GM21786 (cell line): ENCODE results near the gene HDAC4.

ENCODE experiments used
- ATAC-seq: cut with Tn5 transposase; IDR thresholded peaks from one replicate; pipeline ENCODE4 v1.9.1; 2021; ENCODE audit not compliant: unreplicated experiment

Gene HDAC4

DNA sequence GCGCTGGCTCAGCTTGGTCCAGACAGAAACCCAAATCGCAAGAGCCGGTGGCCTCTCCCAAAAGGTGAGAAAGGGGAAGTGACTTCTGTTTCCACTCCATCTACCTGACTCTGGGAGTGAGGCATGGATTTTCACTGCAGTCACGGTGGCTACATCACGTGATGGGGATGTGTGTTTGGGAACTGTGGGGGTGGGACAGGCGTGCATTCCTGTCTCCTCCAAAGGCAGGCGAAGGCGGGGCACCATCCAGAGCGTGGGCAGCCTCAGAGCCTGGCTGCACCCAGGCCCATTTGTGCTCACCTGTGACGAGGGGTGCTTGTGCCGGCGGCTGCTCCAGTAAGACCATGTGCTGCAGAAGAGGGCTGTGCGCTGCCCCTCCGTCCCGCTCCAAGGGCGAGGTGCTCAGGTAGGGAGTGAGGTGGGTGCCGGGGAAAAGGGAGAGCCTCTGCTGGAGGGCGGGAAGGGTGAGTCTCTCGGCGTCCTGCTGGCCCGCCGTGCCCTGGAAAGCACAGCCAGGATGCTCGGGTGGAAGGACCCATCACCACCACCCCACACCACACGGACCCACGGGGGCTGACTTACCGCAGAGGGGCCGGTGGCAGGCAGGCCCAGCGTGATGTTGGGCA, 266.8 kb downstream of the HDAC4 start:
- ATAC-seq = no peak

DNA sequence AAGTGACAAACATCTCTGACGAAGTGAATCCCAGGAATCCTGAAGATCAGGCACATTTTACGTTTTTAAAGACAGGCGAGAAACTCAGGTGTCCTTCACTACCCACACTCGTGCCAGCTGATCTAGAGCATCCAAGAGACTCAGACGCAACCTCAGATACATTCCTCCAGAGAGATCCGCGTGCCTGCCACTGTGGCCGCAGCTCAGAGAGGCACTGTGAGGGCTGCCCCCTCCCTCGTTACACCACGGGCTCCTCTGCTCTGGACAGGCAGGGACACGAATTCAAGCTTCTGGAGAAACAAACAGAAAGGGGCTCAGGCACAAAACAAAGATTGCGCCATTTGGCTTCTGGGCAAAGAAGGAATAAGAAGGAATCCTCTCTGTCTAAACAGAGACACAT, 268.0 kb downstream of the HDAC4 start:
- no peak for ATAC-seq

DNA sequence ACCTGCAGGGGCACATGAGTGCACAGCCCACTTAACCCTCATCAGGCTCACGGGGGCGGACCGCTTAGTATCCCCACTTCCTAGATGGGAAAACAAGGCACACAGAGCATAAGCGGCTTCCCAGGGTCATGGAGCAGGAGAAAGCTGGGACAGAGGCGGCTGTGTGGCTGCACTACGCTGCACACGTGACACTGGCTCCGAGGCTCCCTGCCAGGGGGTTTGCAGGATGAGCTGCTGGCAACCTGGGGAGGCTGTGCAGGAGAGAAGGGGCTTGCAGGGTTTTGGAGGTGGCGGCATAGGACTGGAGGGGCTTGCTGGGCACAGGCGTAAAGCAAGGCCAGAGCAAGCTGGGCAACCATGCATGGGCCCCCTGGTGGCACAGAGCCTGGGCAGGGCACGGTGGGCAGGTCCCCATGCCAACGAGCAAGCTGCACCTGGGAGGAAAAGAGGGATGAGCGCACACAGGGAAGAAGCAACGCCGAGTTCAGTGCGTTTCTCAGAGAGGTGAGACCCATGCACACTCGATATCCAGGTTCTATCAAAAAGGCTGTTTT, 268.6 kb downstream of the HDAC4 start:
- ATAC-seq = no peak

DNA sequence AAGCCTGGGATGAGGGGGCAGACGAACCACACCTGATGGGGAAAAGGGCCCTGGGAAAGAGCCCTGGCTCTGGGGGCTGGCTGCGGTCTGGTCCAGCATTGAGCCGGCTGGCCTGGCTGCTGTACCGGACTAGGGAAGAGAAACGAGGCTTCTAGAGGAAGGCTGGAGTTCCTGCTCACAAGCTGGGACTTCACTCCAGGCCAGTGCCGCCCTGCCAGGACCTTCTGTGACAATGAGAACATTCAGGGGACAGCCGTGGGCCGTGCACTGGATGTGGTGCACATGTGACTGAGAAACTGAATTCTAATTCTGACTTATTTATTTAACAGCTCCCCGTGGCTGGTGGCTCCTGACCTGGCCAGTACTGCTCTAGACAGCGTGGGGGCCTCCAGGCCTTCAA, 269.3 kb downstream of the HDAC4 start:
- no peak for ATAC-seq

DNA sequence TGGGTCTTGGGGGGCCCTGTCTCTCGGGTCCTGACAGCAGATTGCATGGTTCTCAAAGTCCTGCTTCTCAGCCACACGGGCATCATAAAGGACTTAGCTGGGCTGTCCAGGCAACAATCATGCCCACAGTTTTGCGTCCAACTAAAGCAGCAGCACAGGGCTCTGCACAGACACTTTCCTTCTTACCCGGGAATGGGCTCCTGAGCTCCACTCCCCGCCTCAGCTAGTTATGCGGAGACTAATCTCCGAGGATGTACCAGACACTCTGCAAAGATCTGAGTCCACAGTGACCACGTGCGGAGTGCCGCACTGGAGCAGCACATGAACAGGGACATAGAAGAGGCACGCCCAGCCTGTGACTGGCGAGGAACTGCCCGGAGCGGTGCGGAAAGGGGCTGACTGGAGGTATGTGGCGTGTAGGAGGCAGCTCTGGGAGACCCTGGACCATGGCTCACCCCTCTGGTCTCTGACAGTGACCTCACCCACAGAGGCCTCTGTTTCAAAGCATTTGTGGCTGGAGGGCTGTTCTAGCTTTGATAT, 270.0 kb downstream of the HDAC4 start:
- no peak for ATAC-seq

DNA sequence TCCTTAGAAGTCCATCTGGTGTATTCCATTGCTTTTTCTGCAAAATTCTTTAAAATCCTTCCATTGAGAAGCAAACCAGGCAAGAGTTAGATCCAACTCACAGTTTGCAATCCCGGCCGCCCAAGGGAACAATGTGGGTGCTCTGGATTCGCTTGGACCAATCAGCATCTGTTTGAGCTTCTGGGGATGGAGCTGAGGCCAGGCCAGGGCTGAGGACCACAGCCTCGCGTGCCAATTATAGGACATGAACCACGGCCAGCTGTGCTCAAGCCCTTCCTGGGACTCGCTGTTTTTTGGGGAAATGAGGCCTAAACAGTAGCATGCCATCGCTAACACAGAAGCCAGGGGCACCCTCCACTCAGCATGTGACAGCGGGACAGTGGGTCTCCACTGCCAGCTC, 270.8 kb downstream of the HDAC4 start:
- no peak for ATAC-seq

DNA sequence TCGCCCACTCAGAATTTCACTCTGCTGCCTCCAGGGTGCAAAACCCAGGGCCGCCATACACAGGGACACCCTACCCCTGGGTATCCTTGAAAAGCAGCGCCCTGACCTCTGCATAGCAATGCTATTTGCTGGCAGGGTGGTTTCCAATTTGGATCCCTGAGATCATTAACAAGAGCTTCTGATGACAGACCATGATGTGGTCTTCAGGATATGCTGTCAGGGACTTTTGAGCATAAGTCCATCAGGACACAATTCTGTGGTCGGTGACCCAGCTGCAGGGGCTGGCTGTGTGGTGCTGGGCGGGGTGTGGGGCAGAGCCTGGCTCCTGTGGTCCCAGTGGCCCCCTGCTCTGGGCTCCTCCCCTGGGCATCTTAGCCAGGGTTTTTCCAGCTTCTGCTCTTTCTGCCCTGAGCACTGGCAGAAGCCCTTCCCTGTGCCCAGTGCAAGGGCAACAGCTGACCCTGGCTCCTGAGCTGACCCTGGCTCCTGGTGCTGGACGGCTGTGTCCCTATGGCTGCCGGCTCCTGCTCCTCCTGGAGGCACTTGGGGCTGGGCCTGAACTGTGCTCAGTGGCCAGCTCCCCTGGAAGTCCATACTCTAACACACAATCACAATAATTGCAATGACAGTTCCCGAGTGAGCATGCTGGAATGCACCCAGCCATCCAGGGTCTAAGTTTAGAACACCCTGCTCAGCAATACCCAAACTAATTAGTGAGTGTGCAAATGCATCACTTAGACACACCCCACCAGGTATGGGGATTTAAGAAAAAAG, 271.5 kb downstream of the HDAC4 start:
- ATAC-seq = no peak

DNA sequence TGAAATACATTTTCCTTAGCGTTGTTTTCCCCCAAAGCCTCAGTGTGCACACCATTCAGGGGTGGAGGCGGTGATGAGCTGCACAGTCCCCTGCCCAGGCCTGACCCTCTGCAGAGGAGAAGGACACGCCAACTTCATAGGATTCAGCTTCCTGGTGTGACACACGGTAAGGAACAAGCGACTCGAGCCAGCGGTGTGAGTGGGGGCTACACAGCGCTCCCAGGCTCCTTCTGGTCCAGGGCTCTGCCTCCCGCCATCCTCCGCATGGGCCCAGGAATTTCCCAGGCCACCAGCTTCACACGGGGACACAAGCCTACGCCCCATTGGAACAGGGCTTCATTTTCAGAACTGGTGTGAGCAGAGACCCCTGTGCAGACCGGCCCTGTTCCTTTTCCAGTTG, 272.1 kb downstream of the HDAC4 start:
- ATAC-seq = no peak

DNA sequence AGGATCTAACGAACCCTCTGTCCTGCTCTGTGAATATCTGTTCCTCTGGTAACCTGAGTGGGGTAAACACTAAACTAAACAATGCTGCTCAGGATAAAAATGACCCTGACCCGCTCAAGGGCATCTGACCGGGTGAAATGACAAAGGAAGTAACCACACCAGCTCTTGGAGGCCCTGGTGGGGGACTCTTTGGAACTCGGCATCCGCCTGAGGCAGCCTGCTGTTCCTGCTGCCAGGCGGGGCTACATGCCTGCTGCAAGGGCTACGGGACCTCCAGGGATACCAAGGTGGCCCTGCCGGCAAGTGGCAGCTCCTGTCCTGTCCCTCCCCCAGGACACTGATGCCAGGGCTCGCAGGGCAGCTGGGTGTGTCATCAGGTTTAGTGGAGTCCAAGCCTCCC, 273.3 kb downstream of the HDAC4 start:
- no peak for ATAC-seq

DNA sequence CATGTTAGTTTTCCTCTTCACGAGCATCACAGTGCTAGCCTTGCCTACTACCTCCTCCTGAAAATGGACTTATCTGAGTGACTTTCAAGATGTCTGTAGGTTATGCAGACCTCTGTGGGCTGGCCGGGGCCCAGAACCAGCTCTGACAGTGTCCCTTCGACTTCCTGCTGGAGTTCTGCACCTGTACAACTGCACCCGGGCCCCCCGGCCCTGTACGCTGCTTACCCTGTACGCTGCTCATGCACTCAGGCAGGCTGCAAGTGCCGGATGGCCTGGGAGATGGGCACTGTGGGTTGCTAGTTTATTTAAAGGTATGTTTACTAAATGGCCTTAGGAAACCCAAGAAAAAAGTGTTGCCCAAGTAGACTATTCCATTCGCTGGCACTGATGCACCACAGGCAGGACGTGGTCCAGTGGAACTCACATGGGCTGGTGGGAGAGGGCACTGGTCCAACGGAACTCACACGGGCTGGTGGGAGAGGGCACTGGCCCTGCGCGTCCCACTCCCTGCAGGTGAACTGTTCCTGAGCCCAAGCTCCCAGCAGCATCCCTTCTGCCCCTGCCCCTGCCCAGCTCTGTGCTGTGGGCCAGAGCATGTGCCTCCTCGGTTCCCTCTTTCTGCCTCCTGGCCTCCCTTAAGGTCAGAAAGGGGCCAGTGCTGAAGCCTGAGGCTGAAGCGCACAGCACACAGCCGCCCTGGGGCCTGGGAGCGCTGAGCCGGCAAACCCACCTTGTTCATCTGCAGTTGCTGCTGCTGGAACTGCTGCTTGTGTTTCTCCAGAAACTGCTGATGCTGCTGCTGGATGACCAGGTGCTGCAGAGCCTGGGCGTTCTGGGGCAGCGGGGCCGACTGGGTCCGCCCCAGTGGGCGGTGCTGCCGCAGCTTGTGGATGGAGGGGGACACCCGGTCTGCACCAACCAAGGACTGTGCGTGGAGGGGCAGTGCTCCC, 274.8 kb downstream of the HDAC4 start:
- ATAC-seq = no peak

DNA sequence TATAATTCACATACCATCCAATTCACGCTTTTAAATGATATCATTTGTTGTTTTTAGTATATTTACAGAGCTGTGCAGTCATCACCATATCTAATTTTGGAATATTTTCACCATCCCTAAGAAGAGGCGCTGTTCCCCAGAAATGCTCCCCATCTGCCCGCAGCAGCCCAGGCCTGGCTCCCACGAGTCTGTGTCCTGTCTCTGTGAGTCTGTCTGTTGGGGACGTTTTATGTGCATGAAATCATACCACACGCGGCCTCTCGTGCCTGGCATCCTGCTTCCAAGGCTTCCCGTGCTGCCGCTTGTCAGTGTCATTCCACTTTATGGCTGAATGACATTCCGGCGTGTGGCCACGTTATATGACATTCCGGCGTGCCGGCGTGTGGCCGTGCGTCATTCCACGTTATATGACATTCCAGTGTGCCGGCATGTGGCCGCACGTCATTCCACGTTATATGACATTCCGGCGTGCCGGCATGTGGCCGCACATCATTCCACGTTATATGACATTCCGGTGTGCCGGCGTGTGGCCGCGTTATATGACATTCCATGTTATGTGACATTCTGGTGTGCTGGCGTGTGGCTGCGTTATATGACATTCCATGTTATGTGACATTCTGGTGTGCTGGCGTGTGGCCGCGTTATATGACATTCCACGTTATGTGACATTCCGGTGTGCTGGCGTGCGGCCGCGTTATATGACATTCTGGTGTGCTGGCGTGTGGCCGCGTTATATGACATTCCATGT, 276.5 kb downstream of the HDAC4 start:
- ATAC-seq = no peak

DNA sequence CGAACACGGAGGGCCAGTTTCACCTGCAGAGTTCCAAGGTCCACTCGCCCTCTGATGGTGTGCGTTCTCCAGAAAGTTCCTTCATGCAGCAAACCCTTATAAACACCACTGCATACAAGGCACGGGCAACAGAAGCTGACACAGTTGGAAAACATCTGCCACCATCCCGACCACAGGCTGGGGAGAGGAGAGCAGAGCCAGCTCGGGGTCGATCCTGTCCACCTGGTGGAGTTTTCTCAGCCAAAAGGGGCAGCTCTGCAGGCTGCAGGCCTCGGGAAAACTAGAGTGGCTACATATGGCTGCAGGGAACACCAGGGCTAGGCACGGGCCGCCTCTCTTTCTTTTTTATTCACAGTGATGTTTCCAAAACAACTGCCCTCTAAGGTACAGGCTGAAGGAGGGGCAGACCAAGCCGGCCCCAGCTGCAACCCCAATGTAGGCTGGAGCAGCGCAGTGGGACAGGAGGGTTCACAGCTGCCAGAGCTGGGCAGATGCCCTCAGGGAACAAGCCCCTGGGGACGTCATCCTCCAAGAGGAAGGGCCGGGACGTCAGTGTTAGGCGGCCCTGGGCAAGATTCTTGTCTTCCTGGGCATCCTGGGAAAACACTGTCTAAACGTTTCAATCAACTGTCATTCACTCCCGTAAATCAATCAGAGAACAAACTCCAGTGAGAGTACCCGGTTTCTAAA, 278.3 kb downstream of the HDAC4 start:
- ATAC-seq = no peak

DNA sequence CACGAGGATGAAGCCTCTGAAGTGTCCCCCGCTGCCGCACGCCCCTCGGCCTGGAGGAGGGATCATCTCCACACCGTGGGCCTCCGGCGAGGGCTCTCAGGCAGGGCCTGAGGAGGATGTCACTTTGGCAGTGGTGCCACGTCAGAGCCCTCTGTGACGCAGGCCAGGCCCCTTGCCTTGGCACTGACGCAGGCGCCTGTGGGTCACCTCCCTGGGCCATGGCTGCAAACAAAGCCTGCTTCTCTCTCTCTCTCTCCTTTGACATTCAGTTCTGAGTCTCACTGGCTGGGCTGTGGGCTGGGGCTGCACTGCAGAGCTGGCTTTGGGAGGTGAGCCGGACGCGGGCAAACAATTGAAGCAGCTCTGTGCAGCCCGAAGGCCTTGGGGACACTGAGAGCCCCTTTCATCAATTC, 279.2 kb downstream of the HDAC4 start:
- no peak for ATAC-seq

DNA sequence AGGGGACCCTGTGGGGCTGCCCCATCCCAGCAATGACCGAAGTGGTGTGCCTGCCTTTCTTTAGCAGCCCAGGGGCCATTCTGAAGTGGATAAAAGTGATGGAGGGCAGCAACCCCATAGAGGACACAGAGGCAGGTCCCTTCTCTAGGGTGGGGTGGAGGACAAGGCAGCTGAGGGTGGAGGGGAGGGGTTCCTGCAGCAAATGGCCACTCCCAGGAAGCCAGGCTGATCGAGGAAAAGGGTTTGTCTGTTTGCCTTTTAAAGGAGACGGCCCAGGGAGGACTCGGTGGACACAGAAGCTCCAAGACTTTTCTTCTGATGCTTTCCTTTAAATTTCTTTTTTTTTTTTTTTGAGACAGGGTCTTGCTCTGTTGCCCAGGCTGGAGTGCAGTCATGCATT, 280.2 kb downstream of the HDAC4 start:
- ATAC-seq = no peak

DNA sequence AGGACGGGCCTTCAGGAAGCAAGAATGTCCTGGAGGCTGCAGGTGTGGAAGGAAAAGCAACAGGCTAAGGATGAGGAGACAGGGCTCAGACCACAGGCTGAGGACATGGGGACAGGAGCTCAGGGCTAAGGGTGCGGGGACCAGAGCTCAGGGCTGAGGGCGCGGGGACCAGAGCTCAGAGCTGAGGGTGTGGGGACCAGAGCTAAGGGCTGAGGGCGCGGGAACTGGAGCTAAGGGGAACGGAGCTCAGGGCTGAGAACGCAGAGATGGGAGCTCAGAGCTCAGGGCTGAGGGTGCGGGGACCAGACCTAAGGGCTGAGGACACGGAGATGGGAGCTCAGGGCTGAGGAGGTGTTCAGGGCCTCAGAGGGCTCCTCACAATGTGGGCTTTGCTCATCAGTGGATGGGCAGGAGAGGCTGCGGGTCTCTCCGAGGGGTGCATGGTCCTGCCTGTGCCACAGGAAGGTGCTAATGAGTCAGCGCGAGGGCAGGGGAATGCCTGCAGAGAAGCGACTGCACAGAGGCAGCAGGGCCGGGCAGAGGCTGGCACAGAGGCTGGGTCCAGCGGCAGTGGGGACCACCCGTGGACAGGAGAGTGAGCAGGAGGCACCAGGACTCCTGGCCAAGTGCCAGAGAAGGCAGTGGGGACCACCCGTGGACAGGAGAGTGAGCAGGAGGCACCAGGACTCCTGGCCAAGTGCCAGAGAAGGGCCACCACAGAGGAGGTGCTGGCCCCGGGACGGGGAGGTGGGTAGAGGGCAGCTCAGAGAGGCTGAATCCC, 281.3 kb downstream of the HDAC4 start:
- no peak for ATAC-seq

DNA sequence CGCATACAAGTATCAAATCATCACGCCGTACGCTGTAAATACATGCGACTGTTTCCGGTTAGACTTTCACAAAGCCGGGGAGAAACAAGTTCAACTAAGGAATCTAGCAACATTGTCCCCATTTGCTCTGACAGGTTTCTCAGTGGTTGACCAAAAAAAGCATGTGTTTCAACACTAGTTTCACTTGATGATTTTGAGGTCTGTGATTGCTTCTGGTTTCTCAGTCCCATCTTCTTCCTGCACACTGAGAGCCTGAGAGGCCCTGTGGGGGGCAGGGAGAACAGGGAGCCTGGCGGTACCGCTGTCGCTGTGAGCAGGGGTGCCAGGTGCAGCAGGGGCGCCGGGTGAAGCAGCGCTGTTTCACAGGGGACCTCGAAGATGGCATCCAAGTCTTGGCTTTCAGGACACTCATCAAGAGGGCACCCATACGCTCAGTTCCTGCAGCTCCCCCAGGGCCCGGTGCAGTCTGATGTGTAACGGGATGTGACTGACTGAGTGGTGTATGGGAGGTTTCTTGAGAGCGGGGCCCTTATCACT, 282.1 kb downstream of the HDAC4 start:
- no peak for ATAC-seq

DNA sequence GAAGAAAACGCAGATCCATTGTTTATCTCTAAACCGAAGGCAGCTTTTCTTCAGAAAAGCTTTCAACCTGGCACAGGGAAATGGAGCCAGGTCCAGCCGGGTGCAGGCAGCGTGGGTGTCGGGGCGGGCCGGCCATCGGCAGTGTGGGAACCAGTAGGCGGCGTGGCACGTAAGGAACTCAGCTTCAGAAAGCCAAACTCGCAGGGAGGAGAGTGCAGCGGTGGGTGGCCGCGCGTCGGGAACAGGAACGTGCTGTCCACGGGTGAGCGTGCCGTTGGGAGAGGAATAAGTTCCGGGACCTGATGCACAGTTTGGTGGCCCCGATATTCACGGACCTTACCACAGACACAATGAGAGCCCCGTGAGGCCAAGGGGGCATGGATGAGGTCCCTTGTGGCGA, 282.6 kb downstream of the HDAC4 start:
- ATAC-seq = no peak

DNA sequence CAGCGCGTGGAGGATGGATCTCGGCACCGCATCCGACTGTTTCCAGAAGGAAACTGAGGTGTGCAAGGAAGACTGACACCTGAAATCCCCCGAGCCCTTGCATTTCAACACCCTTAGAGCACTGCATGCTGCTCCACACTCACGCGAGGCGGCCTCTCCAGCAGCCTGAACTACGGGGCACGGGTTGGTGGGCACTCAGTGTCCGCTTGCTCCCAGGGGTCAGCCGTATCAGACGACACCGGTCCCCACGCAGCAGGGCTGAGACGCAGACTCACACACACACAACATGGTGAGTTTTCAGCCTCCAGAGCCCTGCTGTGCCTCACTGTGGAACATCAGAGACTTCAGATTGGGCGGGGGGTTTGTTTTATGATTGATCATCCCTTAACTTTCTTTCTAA, 283.0 kb downstream of the HDAC4 start:
- ATAC-seq = no peak
